ENCODE data around the gene CXCL11. TPM values are rescaled to one million over a fixed set of nuclear protein-coding genes. Genes with fewer than 3 reads are reported as not detected.

The CXCL11 gene
- total RNA-seq, 2 experiments from 2014 or later, result not detected

- H3K27ac ChIP-seq (ENCODE audit: low read depth in 1 of 2, low read length in 2 of 2), result no peak overlapping the region
These were observed 36.9 kb upstream of the CXCL11 start for GRCh38 chr4:76072760-76073159.

GRCh38 chr4:76067652-76068286 lies 31.9 kb upstream of the CXCL11 start:
- Histone ChIP-seq H3K36me3 (ENCODE audit: insufficient read depth, low read length) (no peaks in the 10 kb centered on the region), H3K27ac (ENCODE audit: low read depth in 1 of 2, low read length in 2 of 2) (no peak overlapping the region), H3K4me1 (ENCODE audit: insufficient read depth, low read length) (no peaks in the 10 kb centered on the region), H3K4me3 (ENCODE audit: low read length) (no peak overlapping the region), H3K9me3 (ENCODE audit: control insufficient read depth in 1 of 2, insufficient read depth in 1 of 2, low read length in 2 of 2) (no peaks in the 10 kb centered on the region), H3K27me3 (ENCODE audit: control insufficient read depth in 1 of 2, insufficient read depth in 2 of 2, low read length in 2 of 2) (no peaks in the 10 kb centered on the region)
- CTCF ChIA-PET, result no interaction called here
- intact Hi-C loops (cut with DNase I, micrococcal nuclease), result loop anchor here (1.0 to 5.0 kb wide), 5 partner anchors 72 to 171 kb away; no protein-coding TSS in a partner anchor
- POLR2A ChIA-PET, result no interaction called here
- DNase-seq (peak; percentile 44 to 82 (median 60)), ATAC-seq (ENCODE audit: poor library complexity) (peak; percentile 80)
- Mint-ChIP-seq H3K36me3 (ENCODE audit: low read depth) (no peaks in the 10 kb centered on the region), H3K27me3 (no peaks in the 10 kb centered on the region), H3K9me3 (no peaks in the 10 kb centered on the region), H3K27ac (no peak overlapping the region), H3K4me3 (no peak overlapping the region), H3K4me1 (ENCODE audit: low read depth) (no peaks in the 10 kb centered on the region)
- peak; percentile 90 for TF ChIP-seq CTCF (IDR thresholded peaks at IDR 0.05)

More at GRCh38 chr4:76072760-76073159, 36.9 kb upstream of the CXCL11 start:
- H3K4me1 ChIP-seq (ENCODE audit: insufficient read depth, low read length), result no peaks in the 10 kb centered on the region
- DNase-seq (no peak), ATAC-seq (ENCODE audit: poor library complexity) (no peak)
- H3K27ac Mint-ChIP-seq, result no peak overlapping the region
- ChIA-PET POLR2A (no interaction called here), CTCF (no interaction called here)
- H3K27me3 ChIP-seq (ENCODE audit: control insufficient read depth in 1 of 2, insufficient read depth in 2 of 2, low read length in 2 of 2), result no peaks in the 10 kb centered on the region
- no peak overlapping the region for H3K4me3 Mint-ChIP-seq
- no peaks in the 10 kb centered on the region for H3K36me3 ChIP-seq (ENCODE audit: insufficient read depth, low read length)
- no peaks in the 10 kb centered on the region for H3K27me3 Mint-ChIP-seq
- H3K9me3 ChIP-seq (ENCODE audit: control insufficient read depth in 1 of 2, insufficient read depth in 1 of 2, low read length in 2 of 2), result no peaks in the 10 kb centered on the region
- H3K4me1 Mint-ChIP-seq (ENCODE audit: low read depth), result no peaks in the 10 kb centered on the region
- no peak overlapping the region for H3K4me3 ChIP-seq (ENCODE audit: low read length)
- no peak for TF ChIP-seq CTCF (IDR thresholded peaks at IDR 0.05)
- intact Hi-C loops (cut with DNase I, micrococcal nuclease), result no loop called here
- no peaks in the 10 kb centered on the region for H3K36me3 Mint-ChIP-seq (ENCODE audit: low read depth)
- no peaks in the 10 kb centered on the region for H3K9me3 Mint-ChIP-seq

GRCh38 chr4:76066546-76066945 lies 30.7 kb upstream of the CXCL11 start:
- Mint-ChIP-seq H3K9me3 (no peaks in the 10 kb centered on the region), H3K27me3 (no peaks in the 10 kb centered on the region), H3K27ac (no peak overlapping the region), H3K4me3 (no peak overlapping the region), H3K36me3 (ENCODE audit: low read depth) (no peaks in the 10 kb centered on the region), H3K4me1 (ENCODE audit: low read depth) (no peaks in the 10 kb centered on the region)
- H3K9me3 ChIP-seq (ENCODE audit: control insufficient read depth in 1 of 2, insufficient read depth in 1 of 2, low read length in 2 of 2), result no peaks in the 10 kb centered on the region
- no peaks in the 10 kb centered on the region for H3K27me3 ChIP-seq (ENCODE audit: control insufficient read depth in 1 of 2, insufficient read depth in 2 of 2, low read length in 2 of 2)
- ATAC-seq (ENCODE audit: poor library complexity), result no peak
- no peak for TF ChIP-seq CTCF (IDR thresholded peaks at IDR 0.05)
- DNase-seq, result no peak
- POLR2A ChIA-PET, result no interaction called here
- H3K36me3 ChIP-seq (ENCODE audit: insufficient read depth, low read length), result no peaks in the 10 kb centered on the region
- no peak overlapping the region for H3K27ac ChIP-seq (ENCODE audit: low read depth in 1 of 2, low read length in 2 of 2)
- CTCF ChIA-PET, result no interaction called here
- no peaks in the 10 kb centered on the region for H3K4me1 ChIP-seq (ENCODE audit: insufficient read depth, low read length)
- intact Hi-C loops (cut with DNase I, micrococcal nuclease), result loop anchor here (1.0 to 5.0 kb wide), 4 partner anchors 70 to 169 kb away; no protein-coding TSS in a partner anchor
- H3K4me3 ChIP-seq (ENCODE audit: low read length), result no peak overlapping the region
